Testis (tissue), 3 donors: ENCODE results near the gene LIF. TPM values are rescaled to one million over a fixed set of nuclear protein-coding genes. Genes with fewer than 3 reads are reported as not detected.

Experiments used
- DNase-seq: peaks from one replicate; pipeline ENCODE4 v3.0.0-alpha.2; 2019
- H3K27ac ChIP-seq, 2 donors: fragments of 200-600 bp; sonication (generic); one replicate each; pipeline ENCODE4 v1.5.1; 2019
- H3K27me3 ChIP-seq: fragments of 200-600 bp; sonication (generic); one replicate; pipeline ENCODE4 v1.5.1; 2019
- H3K36me3 ChIP-seq: fragments of 200-600 bp; sonication (generic); one replicate; pipeline ENCODE4 v1.5.1; 2017; ENCODE audit warnings: low read depth; ENCODE audit errors: missing control alignments
- H3K4me1 ChIP-seq: fragments of 200-600 bp; sonication (generic); one replicate; pipeline ENCODE4 v1.5.1; 2019
- H3K4me3 ChIP-seq, 2 donors: fragments of 200-600 bp; sonication (generic); one replicate each; pipeline ENCODE4 v1.5.1; 2017 to 2019
- H3K9me3 ChIP-seq: fragments of 200-600 bp; sonication (generic); one replicate; pipeline ENCODE4 v1.5.1; 2017
- CTCF ChIP-seq, 3 experiments: fragments of 450-650 bp in 2 of 3; fragments of 200-600 bp in 1 of 3; sonication (generic) in 1 of 3; IDR thresholded peaks; one replicate each; pipeline ENCODE4 v1.5.1; 2016 to 2019; ENCODE audit warnings: antibody characterized with exemption in 3 of 3, mild to moderate bottlenecking in 2 of 3, moderate library complexity in 1 of 3
- POLR2A ChIP-seq: fragments of 450-650 bp; IDR thresholded peaks from one replicate; pipeline ENCODE4 v1.6.1; 2017; ENCODE audit warnings: antibody characterized with exemption, mild to moderate bottlenecking, moderate library complexity
- WGBS, 2 donors: methylation state at CpG; one replicate each; pipeline ENCODE4 v1.1.5; 2018; 5-methylcytosine and 5-hydroxymethylcytosine counted together
- intact Hi-C: fragments of 100-400 bp; cut with DNase I; formaldehyde crosslinking; loops from one replicate; pipeline ENCODE4 v1.15.1; 2023; ENCODE audit warnings: low total_unique reads
- polyA plus RNA-seq: library from polyadenylated mRNA; stranded (reverse); fragments of 350-450 nt; fragmentation: Illumina TruSeq; extraction: RNeasy Lipid Tissue Mini Kit (QIAGEN cat#74804); gene quantifications from one replicate; pipeline ENCODE4 v1.2.3, GENCODE V29; 2014; ENCODE audit warnings: low read depth, low replicate concordance; ENCODE audit not compliant: insufficient read depth
- total RNA-seq, 2 donors: library from RNA; depleted of rRNA; stranded (reverse); fragments of >200 nt; gene quantifications; one replicate each; pipeline ENCODE4 v1.2.3, GENCODE V29; 2016

LIF gene
- total and polyA plus RNA-seq, 3 donors from 2014 or later = 0.08 to 1.4 (median 1.4) TPM

GRCh38 chr22:30284666-30285065 is 38.1 kb upstream of the LIF start:
- H3K36me3 ChIP-seq = no peaks in the 10 kb centered on the region
- no peak overlapping the region for H3K27ac ChIP-seq
- H3K27me3 ChIP-seq = no peaks in the 10 kb centered on the region
- intact Hi-C loops = no loop called here
- TF ChIP-seq POLR2A (no peak), CTCF (IDR thresholded peaks at IDR 0.05) (no peak)
- 80 to 84% methylated on average over 4 of the region's 4 CpGs for WGBS, 2 donors
- H3K9me3 ChIP-seq = no peaks in the 10 kb centered on the region
- H3K4me3 ChIP-seq = no peak overlapping the region
- H3K4me1 ChIP-seq = peaks cover 14% of the 10 kb centered on the region
- no peak for DNase-seq

- TF ChIP-seq CTCF (IDR thresholded peaks at IDR 0.05) (no peak), POLR2A (no peak)
- Histone ChIP-seq H3K27ac (no peak overlapping the region), H3K4me1 (peaks cover 14% of the 10 kb centered on the region), H3K27me3 (no peaks in the 10 kb centered on the region), H3K36me3 (no peaks in the 10 kb centered on the region), H3K9me3 (no peaks in the 10 kb centered on the region), H3K4me3 (no peak overlapping the region)
- intact Hi-C loops = no loop called here
- DNase-seq = no peak
- 75 to 86% methylated on average over 4 to 9 of the region's 9 CpGs for WGBS, 2 donors
Observed at GRCh38 chr22:30284172-30284571, 37.6 kb upstream of the LIF start.

- no peaks in the 10 kb centered on the region for H3K36me3 ChIP-seq
- no peaks in the 10 kb centered on the region for H3K9me3 ChIP-seq
- no peak overlapping the region for H3K27ac ChIP-seq
- H3K27me3 ChIP-seq = no peaks in the 10 kb centered on the region
- TF ChIP-seq POLR2A (no peak), CTCF (IDR thresholded peaks at IDR 0.05) (no peak)
- H3K4me1 ChIP-seq = peaks cover 9% of the 10 kb centered on the region
- intact Hi-C loops = no loop called here
- DNase-seq = no peak
- H3K4me3 ChIP-seq = no peak overlapping the region
- 89 to 100% methylated on average over 2 to 4 of the region's 4 CpGs for WGBS, 2 donors
Observed at GRCh38 chr22:30283342-30283741, 36.8 kb upstream of the LIF start.

GRCh38 chr22:30282616-30283046 is 36.1 kb upstream of the LIF start:
- H3K27ac ChIP-seq = no peak overlapping the region
- intact Hi-C loops = no loop called here
- no peaks in the 10 kb centered on the region for H3K27me3 ChIP-seq
- no peak for DNase-seq
- H3K4me1 ChIP-seq = peaks cover 6% of the 10 kb centered on the region
- H3K9me3 ChIP-seq = no peaks in the 10 kb centered on the region
- no peak for TF ChIP-seq CTCF (IDR thresholded peaks at IDR 0.05)
- TF ChIP-seq POLR2A = no peak
- no peak overlapping the region for H3K4me3 ChIP-seq
- H3K36me3 ChIP-seq = no peaks in the 10 kb centered on the region
- 87 to 97% methylated on average over 3 to 7 of the region's 7 CpGs for WGBS, 2 donors

- WGBS, 2 donors = 81 to 86% methylated on average over 8 of the region's 8 CpGs
- no peaks in the 10 kb centered on the region for H3K9me3 ChIP-seq
- no peak for DNase-seq
- no peaks in the 10 kb centered on the region for H3K36me3 ChIP-seq
- TF ChIP-seq POLR2A (no peak), CTCF (IDR thresholded peaks at IDR 0.05) (no peak)
- peaks cover 8% of the 10 kb centered on the region for H3K4me1 ChIP-seq
- no peaks in the 10 kb centered on the region for H3K27me3 ChIP-seq
- no peak overlapping the region for H3K27ac ChIP-seq
- intact Hi-C loops = no loop called here
- no peak overlapping the region for H3K4me3 ChIP-seq
Observed at GRCh38 chr22:30280505-30280904, 33.9 kb upstream of the LIF start.
